GM12878 (cell line): ENCODE data around the gene MB21D2. TPM values are rescaled to one million over a fixed set of nuclear protein-coding genes. Genes with fewer than 3 reads are reported as not detected.

Source experiments
- ATAC-seq: fragments of 200-7000 bp; cut with Tn5 transposase; 3 replicates; pipeline ENCODE4 v1.9.1; 2020; ENCODE audit warnings: mild to moderate bottlenecking, moderate library complexity
- BruUV-seq: library from RNA; stranded (reverse); fragments of 400-500 nt; replicated peaks from 2 replicates; lab custom pipeline; 2021; lab: Mats Ljungman, UMichigan
- CTCF ChIA-PET: fragments of 300-600 bp; sonication (Branson Sonifier 250); formaldehyde crosslinking; extraction: SDS; loops from one replicate; lab custom pipeline; 2021; ENCODE audit warnings: inconsistent platforms; lab: Yijun Ruan, JAX
- POLR2A ChIA-PET: fragments of 350-600 bp; formaldehyde crosslinking; extraction: SDS; loops from one replicate; lab custom pipeline; 2021; ENCODE audit warnings: inconsistent platforms; lab: Charles Lee
- RAD21 ChIA-PET: fragments of 300-600 bp; sonication (Branson Sonifier 250); formaldehyde crosslinking; loops from one replicate; lab custom pipeline; 2023; ENCODE audit warnings: antibody characterized with exemption; ENCODE audit not compliant: unreplicated experiment; lab: Charles Lee
- SMC1A ChIA-PET: fragments of 300-600 bp; sonication (Branson Sonifier 250); formaldehyde crosslinking; loops from one replicate; lab custom pipeline; 2023; ENCODE audit not compliant: unreplicated experiment, uncharacterized antibody; lab: Charles Lee
- DNase-seq: peaks from one replicate; pipeline ENCODE4 v3.0.0-alpha.2; 2011; ENCODE audit warnings: low read depth, low spot score
- FAIRE-seq: peaks from 3 replicates; lab custom pipeline; 2011; peaks lifted over from hg19 to GRCh38; lab: Jason Lieb, UNC
- H2AFZ ChIP-seq: 2 replicates; pipeline ENCODE4 v1.6.0; 2011; ENCODE audit warnings: low read depth, low read length, control low read depth; ENCODE audit not compliant: control insufficient read depth
- H3K27ac ChIP-seq: 2 replicates; pipeline ENCODE4 v1.5.1; 2011; ENCODE audit warnings: control low read depth; ENCODE audit not compliant: control insufficient read depth, insufficient read depth
- H3K27me3 ChIP-seq, 2 experiments: replicated peaks in 1 of 2; 2 replicates each; pipeline versions ENCODE4 v1.6.0 to v1.6.1; 2011; ENCODE audit warnings: low read length in 1 of 2; ENCODE audit not compliant: control insufficient read depth in 2 of 2, insufficient read depth in 2 of 2
- H3K36me3 ChIP-seq, 2 experiments: 2 replicates each; pipeline ENCODE4 v1.5.1; 2011; ENCODE audit warnings: low read length in 1 of 2; ENCODE audit not compliant: control insufficient read depth in 2 of 2, insufficient read depth in 2 of 2
- H3K4me1 ChIP-seq: 2 replicates; pipeline ENCODE4 v1.6.1; 2011; ENCODE audit warnings: mild to moderate bottlenecking, low read length, moderate library complexity, mixed read lengths; ENCODE audit not compliant: control insufficient read depth, insufficient read depth
- H3K4me2 ChIP-seq: 2 replicates; pipeline ENCODE4 v1.6.0; 2011; ENCODE audit warnings: control low read depth; ENCODE audit not compliant: control insufficient read depth, insufficient read depth
- H3K4me3 ChIP-seq: fragments of 200-600 bp; sonication (generic); 2 replicates; pipeline ENCODE4 v1.5.1; 2016
- H3K79me2 ChIP-seq: 2 replicates; pipeline ENCODE4 v1.6.0; 2011; ENCODE audit warnings: low read length; ENCODE audit not compliant: control insufficient read depth, insufficient read depth
- H3K9ac ChIP-seq: 2 replicates; pipeline ENCODE4 v1.8.0; 2011; ENCODE audit warnings: low read length, control low read depth, mixed read lengths; ENCODE audit not compliant: control insufficient read depth, insufficient read depth
- H3K9me3 ChIP-seq: replicated peaks from 3 replicates; pipeline ENCODE4 v1.5.1; 2011; ENCODE audit warnings: mild to moderate bottlenecking, low read length; ENCODE audit not compliant: control insufficient read depth, insufficient read depth
- H4K20me1 ChIP-seq: 2 replicates; pipeline ENCODE4 v1.6.0; 2011; ENCODE audit not compliant: control insufficient read depth, insufficient read depth
- CREB1 ChIP-seq: IDR thresholded peaks from 2 replicates; pipeline ENCODE4 v1.6.1; 2012; ENCODE audit warnings: low read depth, mild to moderate bottlenecking, inconsistent platforms
- EED ChIP-seq: sonication (generic); IDR thresholded peaks from 2 replicates; pipeline ENCODE4 v1.6.1; 2016; ENCODE audit warnings: antibody characterized with exemption, low read depth
- NFIC ChIP-seq: IDR thresholded peaks from 2 replicates; pipeline ENCODE4 v1.6.1; 2012; ENCODE audit warnings: low read depth, mild to moderate bottlenecking, inconsistent platforms, low read length, moderate library complexity
- NFXL1 ChIP-seq: fragments of 450-650 bp; IDR thresholded peaks from 2 replicates; pipeline ENCODE4 v1.6.1; 2017; ENCODE audit warnings: antibody characterized with exemption, mild to moderate bottlenecking, borderline replicate concordance
- NR2F1 ChIP-seq: fragments of 450-650 bp; conservative IDR thresholded peaks from 2 replicates; pipeline ENCODE4 v1.6.1; 2017; ENCODE audit warnings: mild to moderate bottlenecking
- PML ChIP-seq: IDR thresholded peaks from 2 replicates; pipeline ENCODE4 v1.6.1; 2012; ENCODE audit warnings: low read length, inconsistent platforms
- RUNX3 ChIP-seq: IDR thresholded peaks from 2 replicates; pipeline ENCODE4 v1.6.1; 2012; ENCODE audit warnings: low read length, inconsistent platforms
- SMAD1 ChIP-seq: fragments of 450-650 bp; IDR thresholded peaks from 2 replicates; pipeline ENCODE4 v1.6.1; 2018; ENCODE audit warnings: mild to moderate bottlenecking, low read depth; ENCODE audit not compliant: partially characterized antibody
- SMC3 ChIP-seq: IDR thresholded peaks from 2 replicates; pipeline ENCODE4 v1.6.1; 2011; ENCODE audit warnings: low read length, improper control_type of control experiment, borderline replicate concordance
- TAF1 ChIP-seq: IDR thresholded peaks from 2 replicates; pipeline ENCODE4 v1.6.1; 2011; ENCODE audit warnings: mild to moderate bottlenecking, low read depth, low read length, borderline replicate concordance
- WRNIP1 ChIP-seq: IDR thresholded peaks from 2 replicates; pipeline ENCODE4 v1.6.1; 2011; ENCODE audit warnings: low read depth, low read length, improper control_type of control experiment, borderline replicate concordance
- WGBS: methylation state at CpG from one replicate; pipeline ENCODE4 v1.1.6; 2016; ENCODE audit warnings: low lambda C conversion rate; ENCODE audit not compliant: insufficient replicate concordance, insufficient coverage; ENCODE audit errors: missing lambda C conversion rate; 5-methylcytosine and 5-hydroxymethylcytosine counted together
- in situ Hi-C: fragments of 300-500 bp; cut with MboI; formaldehyde crosslinking; loops from 9 replicates; pipeline ENCODE4 v1.14.3; 2018; ENCODE audit warnings: mixed read lengths
- intact Hi-C: fragments of 100-400 bp; cut with micrococcal nuclease; formaldehyde crosslinking; loops from one replicate; pipeline ENCODE4 v1.14.2; 2022; ENCODE audit not compliant: unreplicated experiment
- polyA plus RNA-seq, 11 experiments: library from polyadenylated mRNA; depleted of rRNA in 4 of 11; unstranded in 6 of 11; stranded (reverse) in 5 of 11; fragments of >200 nt; fragmentation: Nextera tagmentation in 4 of 11; fragmentation: Illumina TruSeq in 1 of 11; extraction: Ambion mirVana in 4 of 11; extraction: Trizol in 1 of 11; gene quantifications; 1 replicate in 1 of 11; 2 replicates in 10 of 11; pipeline versions ENCODE4 v1.2.1 to v1.2.3, GENCODE V29; 2011 to 2016; ENCODE audit warnings: inconsistent platforms in 2 of 11, missing spikeins in 2 of 11, low read depth in 1 of 11
- total RNA-seq, 4 experiments: library from RNA; depleted of rRNA in 3 of 4; stranded (reverse); fragments of >200 nt in 3 of 4; fragmentation: Illumina TruSeq in 1 of 4; extraction: Trizol in 1 of 4; gene quantifications; 2 replicates each; pipeline versions ENCODE4 v1.2.1 to v1.2.3, GENCODE V29; 2013 to 2021
- TF ChIP-seq, protein P1 (sequence below): IDR thresholded peaks from 2 replicates; pipeline ENCODE4 v1.6.1; 2012; ENCODE audit warnings: improper control_type of control experiment, low read depth, low read length; ENCODE audit not compliant: insufficient replicate concordance
- TF ChIP-seq, protein P2 (sequence below): fragments of 450-650 bp; IDR thresholded peaks from 2 replicates; pipeline ENCODE4 v1.6.1; 2017; ENCODE audit warnings: mild to moderate bottlenecking, moderate library complexity

MB21D2 gene
- total and polyA plus RNA-seq, 10 of the 15 experiments (the other 5 are each of a cell fraction or from before 2014, with no cell fraction given) = 7.9 to 21.2 (median 15.3) TPM

- H3K4me2 ChIP-seq = peak overlapping the region; percentile 21
- H3K27me3 ChIP-seq = no peaks in the 10 kb centered on the region
- RAD21 ChIA-PET = interaction anchor here (0.9 to 4.1 kb wide), 5 partner anchors 9 to 79 kb away, joined by 4 to 25 read pairs (median 6); no protein-coding TSS in a partner anchor
- H3K9me3 ChIP-seq = no peaks in the 10 kb centered on the region; the same call in 2 of the 3 replicates
- in situ Hi-C loops = no loop called here
- H4K20me1 ChIP-seq = no peaks in the 10 kb centered on the region
- peak overlapping the region; percentile 16; the same call in 1 of the 2 replicates for H3K9ac ChIP-seq
- H3K27ac ChIP-seq = peak overlapping the region; percentile 62
- peaks cover 41% of the 10 kb centered on the region for H3K4me1 ChIP-seq
- peaks cover 41% of the 10 kb centered on the region for H3K79me2 ChIP-seq
- CTCF ChIA-PET = interaction anchor here (0.8 to 3.5 kb wide), 5 partner anchors 8 to 79 kb away, joined by 3 to 10 read pairs (median 7); no protein-coding TSS in a partner anchor
- H3K36me3 ChIP-seq = no peaks in the 10 kb centered on the region
- FAIRE-seq (no peak), DNase-seq (no peak), ATAC-seq (peak; percentile 22)
- BruUV-seq = no TSS peak
- H3K4me3 ChIP-seq = no peak overlapping the region
- POLR2A ChIA-PET = interaction anchor here (0.7 to 2.2 kb wide), 7 partner anchors 11 to 79 kb away, joined by 3 to 16 read pairs (median 4); no protein-coding TSS in a partner anchor
- 85% methylated on average over 7 of the region's 7 CpGs for WGBS
- no peak overlapping the region for H2AFZ ChIP-seq
- intact Hi-C loops = no loop called here
- SMC1A ChIA-PET = interaction anchor here (0.6 to 20.8 kb wide), 11 partner anchors 9 to 81 kb away, joined by 3 to 283 read pairs (median 4); no protein-coding TSS in a partner anchor
- no peak for TF ChIP-seq SMAD1
- peak; percentile 23; the same call in 1 of the 2 replicates for TF ChIP-seq NFIC
- TF ChIP-seq NR2F1 = no peak
- peak; percentile 39; the same call in 1 of the 2 replicates for TF ChIP-seq EED
- TF ChIP-seq CREB1 = peak; percentile 70; the same call in 1 of the 2 replicates
- no peak for TF ChIP-seq WRNIP1
- no peak for TF ChIP-seq PML
- TF ChIP-seq SMC3 = no peak
- TF ChIP-seq TAF1 = no peak
- TF ChIP-seq, protein P1, sequence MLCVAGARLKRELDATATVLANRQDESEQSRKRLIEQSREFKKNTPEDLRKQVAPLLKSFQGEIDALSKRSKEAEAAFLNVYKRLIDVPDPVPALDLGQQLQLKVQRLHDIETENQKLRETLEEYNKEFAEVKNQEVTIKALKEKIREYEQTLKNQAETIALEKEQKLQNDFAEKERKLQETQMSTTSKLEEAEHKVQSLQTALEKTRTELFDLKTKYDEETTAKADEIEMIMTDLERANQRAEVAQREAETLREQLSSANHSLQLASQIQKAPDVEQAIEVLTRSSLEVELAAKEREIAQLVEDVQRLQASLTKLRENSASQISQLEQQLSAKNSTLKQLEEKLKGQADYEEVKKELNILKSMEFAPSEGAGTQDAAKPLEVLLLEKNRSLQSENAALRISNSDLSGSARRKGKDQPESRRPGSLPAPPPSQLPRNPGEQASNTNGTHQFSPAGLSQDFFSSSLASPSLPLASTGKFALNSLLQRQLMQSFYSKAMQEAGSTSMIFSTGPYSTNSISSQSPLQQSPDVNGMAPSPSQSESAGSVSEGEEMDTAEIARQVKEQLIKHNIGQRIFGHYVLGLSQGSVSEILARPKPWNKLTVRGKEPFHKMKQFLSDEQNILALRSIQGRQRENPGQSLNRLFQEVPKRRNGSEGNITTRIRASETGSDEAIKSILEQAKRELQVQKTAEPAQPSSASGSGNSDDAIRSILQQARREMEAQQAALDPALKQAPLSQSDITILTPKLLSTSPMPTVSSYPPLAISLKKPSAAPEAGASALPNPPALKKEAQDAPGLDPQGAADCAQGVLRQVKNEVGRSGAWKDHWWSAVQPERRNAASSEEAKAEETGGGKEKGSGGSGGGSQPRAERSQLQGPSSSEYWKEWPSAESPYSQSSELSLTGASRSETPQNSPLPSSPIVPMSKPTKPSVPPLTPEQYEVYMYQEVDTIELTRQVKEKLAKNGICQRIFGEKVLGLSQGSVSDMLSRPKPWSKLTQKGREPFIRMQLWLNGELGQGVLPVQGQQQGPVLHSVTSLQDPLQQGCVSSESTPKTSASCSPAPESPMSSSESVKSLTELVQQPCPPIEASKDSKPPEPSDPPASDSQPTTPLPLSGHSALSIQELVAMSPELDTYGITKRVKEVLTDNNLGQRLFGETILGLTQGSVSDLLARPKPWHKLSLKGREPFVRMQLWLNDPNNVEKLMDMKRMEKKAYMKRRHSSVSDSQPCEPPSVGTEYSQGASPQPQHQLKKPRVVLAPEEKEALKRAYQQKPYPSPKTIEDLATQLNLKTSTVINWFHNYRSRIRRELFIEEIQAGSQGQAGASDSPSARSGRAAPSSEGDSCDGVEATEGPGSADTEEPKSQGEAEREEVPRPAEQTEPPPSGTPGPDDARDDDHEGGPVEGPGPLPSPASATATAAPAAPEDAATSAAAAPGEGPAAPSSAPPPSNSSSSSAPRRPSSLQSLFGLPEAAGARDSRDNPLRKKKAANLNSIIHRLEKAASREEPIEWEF = no peak
- TF ChIP-seq NFXL1 = no peak
- peak; percentile 40 for TF ChIP-seq RUNX3
- TF ChIP-seq, protein P2, sequence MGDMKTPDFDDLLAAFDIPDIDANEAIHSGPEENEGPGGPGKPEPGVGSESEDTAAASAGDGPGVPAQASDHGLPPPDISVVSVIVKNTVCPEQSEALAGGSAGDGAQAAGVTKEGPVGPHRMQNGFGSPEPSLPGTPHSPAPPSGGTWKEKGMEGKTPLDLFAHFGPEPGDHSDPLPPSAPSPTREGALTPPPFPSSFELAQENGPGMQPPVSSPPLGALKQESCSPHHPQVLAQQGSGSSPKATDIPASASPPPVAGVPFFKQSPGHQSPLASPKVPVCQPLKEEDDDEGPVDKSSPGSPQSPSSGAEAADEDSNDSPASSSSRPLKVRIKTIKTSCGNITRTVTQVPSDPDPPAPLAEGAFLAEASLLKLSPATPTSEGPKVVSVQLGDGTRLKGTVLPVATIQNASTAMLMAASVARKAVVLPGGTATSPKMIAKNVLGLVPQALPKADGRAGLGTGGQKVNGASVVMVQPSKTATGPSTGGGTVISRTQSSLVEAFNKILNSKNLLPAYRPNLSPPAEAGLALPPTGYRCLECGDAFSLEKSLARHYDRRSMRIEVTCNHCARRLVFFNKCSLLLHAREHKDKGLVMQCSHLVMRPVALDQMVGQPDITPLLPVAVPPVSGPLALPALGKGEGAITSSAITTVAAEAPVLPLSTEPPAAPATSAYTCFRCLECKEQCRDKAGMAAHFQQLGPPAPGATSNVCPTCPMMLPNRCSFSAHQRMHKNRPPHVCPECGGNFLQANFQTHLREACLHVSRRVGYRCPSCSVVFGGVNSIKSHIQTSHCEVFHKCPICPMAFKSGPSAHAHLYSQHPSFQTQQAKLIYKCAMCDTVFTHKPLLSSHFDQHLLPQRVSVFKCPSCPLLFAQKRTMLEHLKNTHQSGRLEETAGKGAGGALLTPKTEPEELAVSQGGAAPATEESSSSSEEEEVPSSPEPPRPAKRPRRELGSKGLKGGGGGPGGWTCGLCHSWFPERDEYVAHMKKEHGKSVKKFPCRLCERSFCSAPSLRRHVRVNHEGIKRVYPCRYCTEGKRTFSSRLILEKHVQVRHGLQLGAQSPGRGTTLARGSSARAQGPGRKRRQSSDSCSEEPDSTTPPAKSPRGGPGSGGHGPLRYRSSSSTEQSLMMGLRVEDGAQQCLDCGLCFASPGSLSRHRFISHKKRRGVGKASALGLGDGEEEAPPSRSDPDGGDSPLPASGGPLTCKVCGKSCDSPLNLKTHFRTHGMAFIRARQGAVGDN = no peak
These were observed 81.5 kb downstream of the MB21D2 start for GRCh38 chr3:192835818-192836815.
